GM12878 (cell line): ENCODE results near the gene P4HTM. TPM values are rescaled to one million over a fixed set of nuclear protein-coding genes. Genes with fewer than 3 reads are reported as not detected.

Experiments used
- ATAC-seq: fragments of 200-7000 bp; cut with Tn5 transposase; 3 replicates; pipeline ENCODE4 v1.9.1; 2020; ENCODE audit warnings: mild to moderate bottlenecking, moderate library complexity
- BruUV-seq: library from RNA; stranded (reverse); fragments of 400-500 nt; replicated peaks from 2 replicates; lab custom pipeline; 2021; lab: Mats Ljungman, UMichigan
- CTCF ChIA-PET: fragments of 300-600 bp; sonication (Branson Sonifier 250); formaldehyde crosslinking; extraction: SDS; loops from one replicate; lab custom pipeline; 2021; ENCODE audit warnings: inconsistent platforms; lab: Yijun Ruan, JAX
- POLR2A ChIA-PET: fragments of 350-600 bp; formaldehyde crosslinking; extraction: SDS; loops from one replicate; lab custom pipeline; 2021; ENCODE audit warnings: inconsistent platforms; lab: Charles Lee
- RAD21 ChIA-PET: fragments of 300-600 bp; sonication (Branson Sonifier 250); formaldehyde crosslinking; loops from one replicate; lab custom pipeline; 2023; ENCODE audit warnings: antibody characterized with exemption; ENCODE audit not compliant: unreplicated experiment; lab: Charles Lee
- SMC1A ChIA-PET: fragments of 300-600 bp; sonication (Branson Sonifier 250); formaldehyde crosslinking; loops from one replicate; lab custom pipeline; 2023; ENCODE audit not compliant: unreplicated experiment, uncharacterized antibody; lab: Charles Lee
- DNase-seq: peaks from one replicate; pipeline ENCODE4 v3.0.0-alpha.2; 2011; ENCODE audit warnings: low read depth, low spot score
- FAIRE-seq: peaks from 3 replicates; lab custom pipeline; 2011; peaks lifted over from hg19 to GRCh38; lab: Jason Lieb, UNC
- H2AFZ ChIP-seq: 2 replicates; pipeline ENCODE4 v1.6.0; 2011; ENCODE audit warnings: low read depth, low read length, control low read depth; ENCODE audit not compliant: control insufficient read depth
- H3K27ac ChIP-seq: 2 replicates; pipeline ENCODE4 v1.5.1; 2011; ENCODE audit warnings: control low read depth; ENCODE audit not compliant: control insufficient read depth, insufficient read depth
- H3K27me3 ChIP-seq, 2 experiments: replicated peaks in 1 of 2; 2 replicates each; pipeline versions ENCODE4 v1.6.0 to v1.6.1; 2011; ENCODE audit warnings: low read length in 1 of 2; ENCODE audit not compliant: control insufficient read depth in 2 of 2, insufficient read depth in 2 of 2
- H3K36me3 ChIP-seq, 2 experiments: 2 replicates each; pipeline ENCODE4 v1.5.1; 2011; ENCODE audit warnings: low read length in 1 of 2; ENCODE audit not compliant: control insufficient read depth in 2 of 2, insufficient read depth in 2 of 2
- H3K4me1 ChIP-seq: 2 replicates; pipeline ENCODE4 v1.6.1; 2011; ENCODE audit warnings: mild to moderate bottlenecking, low read length, moderate library complexity, mixed read lengths; ENCODE audit not compliant: control insufficient read depth, insufficient read depth
- H3K4me2 ChIP-seq: 2 replicates; pipeline ENCODE4 v1.6.0; 2011; ENCODE audit warnings: control low read depth; ENCODE audit not compliant: control insufficient read depth, insufficient read depth
- H3K4me3 ChIP-seq: fragments of 200-600 bp; sonication (generic); 2 replicates; pipeline ENCODE4 v1.5.1; 2016
- H3K79me2 ChIP-seq: 2 replicates; pipeline ENCODE4 v1.6.0; 2011; ENCODE audit warnings: low read length; ENCODE audit not compliant: control insufficient read depth, insufficient read depth
- H3K9ac ChIP-seq: 2 replicates; pipeline ENCODE4 v1.8.0; 2011; ENCODE audit warnings: low read length, control low read depth, mixed read lengths; ENCODE audit not compliant: control insufficient read depth, insufficient read depth
- H3K9me3 ChIP-seq: replicated peaks from 3 replicates; pipeline ENCODE4 v1.5.1; 2011; ENCODE audit warnings: mild to moderate bottlenecking, low read length; ENCODE audit not compliant: control insufficient read depth, insufficient read depth
- H4K20me1 ChIP-seq: 2 replicates; pipeline ENCODE4 v1.6.0; 2011; ENCODE audit not compliant: control insufficient read depth, insufficient read depth
- ETV6 ChIP-seq, 2 experiments: fragments of 450-650 bp in 1 of 2; IDR thresholded peaks in 1 of 2; conservative IDR thresholded peaks in 1 of 2; 2 replicates each; pipeline ENCODE4 v1.6.1; 2014; ENCODE audit warnings: antibody characterized with exemption in 1 of 2, borderline replicate concordance in 1 of 2, low read depth in 1 of 2, mild to moderate bottlenecking in 1 of 2, moderate library complexity in 1 of 2
- HDAC6 ChIP-seq: fragments of 200-600 bp; sonication (generic); IDR thresholded peaks from one replicate; pipeline ENCODE4 v1.8.0; 2017; ENCODE audit warnings: antibody characterized with exemption; ENCODE audit not compliant: unreplicated experiment
- JUNB ChIP-seq: IDR thresholded peaks from 2 replicates; pipeline ENCODE4 v1.6.1; 2016; ENCODE audit warnings: antibody characterized with exemption, mild to moderate bottlenecking
- MAX ChIP-seq: IDR thresholded peaks from 2 replicates; pipeline ENCODE4 v1.6.1; 2012; ENCODE audit warnings: low read depth, low read length, improper control_type of control experiment
- MEF2A ChIP-seq: IDR thresholded peaks from 2 replicates; pipeline ENCODE4 v1.6.1; 2011; ENCODE audit warnings: low read depth, mild to moderate bottlenecking, low read length, moderate library complexity; ENCODE audit not compliant: insufficient read depth
- RAD51 ChIP-seq: fragments of 450-650 bp; IDR thresholded peaks from 2 replicates; pipeline ENCODE4 v1.6.1; 2016; ENCODE audit warnings: moderate library complexity, mild to moderate bottlenecking, inconsistent platforms
- RUNX3 ChIP-seq: IDR thresholded peaks from 2 replicates; pipeline ENCODE4 v1.6.1; 2012; ENCODE audit warnings: low read length, inconsistent platforms
- STAT1 ChIP-seq: fragments of 450-650 bp; conservative IDR thresholded peaks from 2 replicates; pipeline ENCODE4 v1.6.1; 2014; ENCODE audit warnings: antibody characterized with exemption, mild to moderate bottlenecking
- in situ Hi-C: fragments of 300-500 bp; cut with MboI; formaldehyde crosslinking; loops from 9 replicates; pipeline ENCODE4 v1.14.3; 2018; ENCODE audit warnings: mixed read lengths
- intact Hi-C: fragments of 100-400 bp; cut with micrococcal nuclease; formaldehyde crosslinking; loops from one replicate; pipeline ENCODE4 v1.14.2; 2022; ENCODE audit not compliant: unreplicated experiment
- polyA plus RNA-seq, 11 experiments: library from polyadenylated mRNA; depleted of rRNA in 4 of 11; unstranded in 6 of 11; stranded (reverse) in 5 of 11; fragments of >200 nt; fragmentation: Nextera tagmentation in 4 of 11; fragmentation: Illumina TruSeq in 1 of 11; extraction: Ambion mirVana in 4 of 11; extraction: Trizol in 1 of 11; gene quantifications; 1 replicate in 1 of 11; 2 replicates in 10 of 11; pipeline versions ENCODE4 v1.2.1 to v1.2.3, GENCODE V29; 2011 to 2016; ENCODE audit warnings: inconsistent platforms in 2 of 11, missing spikeins in 2 of 11, low read depth in 1 of 11
- total RNA-seq, 4 experiments: library from RNA; depleted of rRNA in 3 of 4; stranded (reverse); fragments of >200 nt in 3 of 4; fragmentation: Illumina TruSeq in 1 of 4; extraction: Trizol in 1 of 4; gene quantifications; 2 replicates each; pipeline versions ENCODE4 v1.2.1 to v1.2.3, GENCODE V29; 2013 to 2021

The P4HTM gene
- total and polyA plus RNA-seq, 10 of the 15 experiments (the other 5 are each of a cell fraction or from before 2014, with no cell fraction given), result 0.76 to 28.8 (median 22.9) TPM

- BruUV-seq, result no TSS peak
- no peak overlapping the region for H2AFZ ChIP-seq
- H3K4me3 ChIP-seq, result no peak overlapping the region
- ATAC-seq (no peak), FAIRE-seq (no peak), DNase-seq (no peak)
- H4K20me1 ChIP-seq, result no peaks in the 10 kb centered on the region
- H3K27ac ChIP-seq, result no peak overlapping the region
- no peaks in the 10 kb centered on the region for H3K27me3 ChIP-seq
- no peak overlapping the region for H3K9ac ChIP-seq
- H3K4me1 ChIP-seq, result peaks cover 7% of the 10 kb centered on the region
- H3K9me3 ChIP-seq, result no peaks in the 10 kb centered on the region
- ChIA-PET SMC1A (no interaction called here), CTCF (interaction anchor here (1.0 to 1.7 kb wide), 3 partner anchors 30 to 464 kb away, joined by 3 to 6 read pairs (median 3); no protein-coding TSS in a partner anchor), RAD21 (interaction anchor here (1.0 kb wide), 1 partner anchor 141 kb away, joined by 4 read pairs; no protein-coding TSS in a partner anchor), POLR2A (no interaction called here)
- H3K4me2 ChIP-seq, result no peak overlapping the region
- in situ Hi-C loops (no loop called here), intact Hi-C loops (loop anchor here (5.0 kb wide), 1 partner anchor 108 kb away; the partner anchor contains the start of gene QRICH1)
- peaks cover 15 to 24% of the 10 kb centered on the region in 2 experiments for H3K36me3 ChIP-seq
- no peak for TF ChIP-seq STAT1
- no peak for TF ChIP-seq JUNB
- no peak for TF ChIP-seq MEF2A
- no peak for TF ChIP-seq ETV6 (conservative IDR thresholded peaks at IDR 0.05 in 1 of 2, IDR thresholded peaks at IDR 0.05 in 1 of 2; ENCODE audit: borderline replicate concordance in 1 of 2, low read depth in 1 of 2)
- no peak for TF ChIP-seq MAX
- TF ChIP-seq HDAC6, result no peak
- TF ChIP-seq RAD51, result no peak
- TF ChIP-seq RUNX3, result no peak
- H3K79me2 ChIP-seq, result peaks cover 8% of the 10 kb centered on the region
These were observed 5.4 kb upstream of the P4HTM start for GRCh38 chr3:48984663-48985062.
